RPMI7951 (cell line): Measurements from ENCODE around the gene TIAM1. TPM values are rescaled to one million over a fixed set of nuclear protein-coding genes. Genes with fewer than 3 reads are reported as not detected.

ENCODE experiments used
- DNase-seq: peaks from one replicate; pipeline ENCODE4 v3.0.0-alpha.2; 2012; ENCODE audit warnings: low read depth
- total RNA-seq: library from RNA; depleted of rRNA; stranded (reverse); fragments of >200 nt; shearing (Covaris generic); gene quantifications from 2 replicates; pipeline ENCODE4 v1.2.3, GENCODE V29; 2014

The TIAM1 gene
- total RNA-seq, 1 experiment from 2014 or later, result 3.5 TPM

DNA sequence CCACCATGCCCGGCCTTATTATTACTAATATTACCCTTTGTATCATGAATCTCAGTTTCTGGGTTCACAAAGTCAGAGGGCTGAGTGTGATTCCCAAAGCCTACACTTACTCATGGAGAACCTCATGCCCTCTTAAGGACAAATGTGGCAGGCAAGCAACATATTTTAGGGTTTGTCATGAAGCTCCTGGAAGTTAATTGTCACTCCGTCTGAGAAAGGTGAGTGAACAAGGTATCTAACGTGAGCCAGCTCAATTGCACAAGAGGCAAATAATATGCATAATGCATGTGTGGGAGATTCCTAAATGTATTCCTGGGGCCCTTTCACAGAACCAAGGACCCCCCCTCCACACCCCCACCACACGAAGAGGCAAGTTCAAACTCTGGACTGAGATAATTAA, 10.1 kb upstream of the TIAM1 start:
- no peak for DNase-seq

GRCh38 chr21:31352836-31353235, 8.8 kb upstream of the TIAM1 start:
- DNase-seq, result no peak

- DNase-seq, result peak; percentile 45
Observed at GRCh38 chr21:31351960-31352359, 7.9 kb upstream of the TIAM1 start.

- peak; percentile 91 for DNase-seq
Observed at GRCh38 chr21:31351438-31351837, 7.4 kb upstream of the TIAM1 start.

- DNase-seq, result peak; percentile 32
Observed at GRCh38 chr21:31349208-31349607, 5.1 kb upstream of the TIAM1 start.

DNA sequence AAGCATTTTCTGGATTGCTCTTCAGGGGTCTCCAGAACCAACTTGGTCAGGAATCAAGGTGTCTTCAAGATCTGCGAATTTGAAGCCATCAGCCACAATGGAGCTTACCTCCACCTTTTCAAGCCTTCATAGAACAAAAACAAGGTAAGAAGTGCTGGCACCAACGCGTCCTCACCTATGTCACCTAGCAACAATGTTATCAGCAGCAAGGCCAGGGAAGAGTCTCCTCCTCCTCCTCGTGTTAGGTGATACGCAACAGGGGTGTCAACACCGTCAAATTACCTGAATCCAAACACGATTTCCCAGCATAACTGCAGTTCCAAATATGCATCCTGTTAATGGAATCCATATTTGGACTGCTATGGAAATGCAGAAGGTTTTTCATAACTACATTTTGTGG, 4.1 kb upstream of the TIAM1 start:
- DNase-seq, result no peak

DNA sequence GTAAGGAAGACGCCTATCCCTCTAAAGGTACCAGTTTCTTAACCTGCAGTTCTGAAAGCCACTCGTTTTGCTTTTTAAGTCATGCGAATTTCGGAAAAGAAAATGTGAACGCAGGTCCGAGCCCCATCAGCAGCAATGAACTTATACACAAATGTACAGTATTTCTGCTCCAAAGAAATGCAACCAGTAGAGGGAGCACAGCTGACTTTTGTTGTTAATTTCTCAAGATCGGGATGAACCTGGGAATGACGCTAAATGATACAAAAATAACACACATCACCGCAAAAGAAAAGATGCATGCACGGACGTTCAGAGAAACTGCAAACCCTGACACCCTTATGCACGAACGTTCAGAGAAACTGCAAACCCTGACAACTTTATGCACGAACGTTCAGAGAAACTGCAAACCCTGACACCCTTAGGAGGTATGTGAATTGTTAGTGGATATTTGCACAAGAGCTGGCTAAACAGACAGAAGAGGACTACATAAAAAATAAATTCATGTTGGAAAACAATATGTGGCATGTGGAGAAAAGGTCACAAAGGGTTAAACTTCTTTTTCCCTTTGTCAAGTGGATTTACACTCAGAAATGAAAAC, 3.5 kb upstream of the TIAM1 start:
- peak; percentile 59 for DNase-seq

DNA sequence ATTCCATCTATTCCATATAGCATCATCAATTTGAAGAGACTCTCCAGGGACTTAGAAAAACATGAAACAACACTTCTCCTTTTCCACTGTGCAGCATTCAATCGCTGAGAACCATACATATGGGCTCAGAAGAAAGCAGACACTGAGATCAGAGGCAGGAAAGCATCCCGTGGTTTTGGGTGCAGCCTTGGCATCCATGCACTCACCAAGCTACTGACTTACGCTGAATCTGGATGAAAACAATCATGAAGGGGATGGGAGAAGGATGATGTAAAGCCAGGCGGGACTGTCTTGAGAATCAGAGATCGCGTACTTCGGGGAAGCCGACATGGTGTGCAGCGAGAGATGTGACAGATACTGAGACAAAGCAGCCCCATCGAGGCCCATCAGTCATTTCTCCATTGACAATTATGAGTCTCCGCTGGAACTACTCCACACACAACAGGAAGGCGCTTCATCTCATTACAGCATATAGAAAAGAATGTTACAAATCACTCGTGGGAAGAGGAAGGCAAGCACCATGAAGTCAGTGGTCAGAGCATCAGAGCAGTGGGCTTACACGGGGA, 2.3 kb upstream of the TIAM1 start:
- DNase-seq, result peak; percentile 10

- no peak for DNase-seq
Observed at GRCh38 chr21:31345136-31345535, 1.1 kb upstream of the TIAM1 start.

GRCh38 chr21:31343030-31343510, 991 bp downstream of the TIAM1 start:
- DNase-seq, result no peak

GRCh38 chr21:31342348-31342747, 1.7 kb downstream of the TIAM1 start:
- no peak for DNase-seq

- DNase-seq, result no peak
Observed at GRCh38 chr21:31340942-31341487, 3.0 kb downstream of the TIAM1 start.

- no peak for DNase-seq
Observed at GRCh38 chr21:31340514-31340913, 3.5 kb downstream of the TIAM1 start.

- no peak for DNase-seq
Observed at GRCh38 chr21:31339721-31340120, 4.3 kb downstream of the TIAM1 start.

- peak; percentile 15 for DNase-seq
Observed at GRCh38 chr21:31338908-31339368, 5.1 kb downstream of the TIAM1 start.

DNA sequence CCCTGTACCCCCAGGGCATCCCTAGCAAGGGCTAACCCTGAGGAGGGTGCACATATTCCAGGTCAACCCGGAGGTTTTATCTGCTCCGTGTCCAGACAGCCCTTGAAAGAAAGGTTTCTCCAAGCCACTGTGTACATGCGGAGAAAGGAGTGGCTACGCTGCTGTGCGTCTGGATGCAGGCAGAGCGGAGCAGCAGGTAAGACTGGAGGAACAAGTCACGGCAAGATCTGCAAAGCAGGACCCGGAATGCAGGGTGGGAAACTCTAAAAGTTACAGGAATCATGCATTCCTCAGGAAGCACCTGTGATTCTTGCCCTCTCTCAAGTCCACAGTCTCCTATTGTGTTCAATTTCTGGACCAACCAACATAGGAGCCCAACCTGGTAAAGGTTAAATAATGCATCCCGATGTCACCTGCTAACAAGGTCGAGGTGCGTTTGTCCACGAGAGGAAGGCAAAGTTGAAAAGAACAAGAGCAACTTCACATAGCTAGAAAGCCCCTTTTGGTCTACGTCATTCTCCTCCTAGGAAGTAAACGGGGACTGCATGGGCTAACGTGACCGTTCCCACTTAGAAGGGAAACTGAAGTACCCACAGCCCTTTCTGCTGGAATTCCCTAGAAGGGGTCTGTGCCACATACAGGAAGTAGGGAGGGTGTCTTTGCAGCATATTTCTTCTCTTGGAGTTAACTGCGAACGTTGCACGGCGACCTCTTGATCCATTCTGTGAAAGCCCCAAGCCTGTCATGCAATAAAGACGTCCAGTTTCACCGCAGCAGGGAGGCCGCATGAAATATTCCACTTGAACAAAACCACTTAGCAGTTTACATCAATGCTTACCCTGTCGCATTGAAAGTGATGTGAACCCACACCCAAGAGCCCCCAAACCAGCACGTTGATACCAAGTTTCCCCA, 5.8 kb downstream of the TIAM1 start:
- peak; percentile 18 for DNase-seq

DNA sequence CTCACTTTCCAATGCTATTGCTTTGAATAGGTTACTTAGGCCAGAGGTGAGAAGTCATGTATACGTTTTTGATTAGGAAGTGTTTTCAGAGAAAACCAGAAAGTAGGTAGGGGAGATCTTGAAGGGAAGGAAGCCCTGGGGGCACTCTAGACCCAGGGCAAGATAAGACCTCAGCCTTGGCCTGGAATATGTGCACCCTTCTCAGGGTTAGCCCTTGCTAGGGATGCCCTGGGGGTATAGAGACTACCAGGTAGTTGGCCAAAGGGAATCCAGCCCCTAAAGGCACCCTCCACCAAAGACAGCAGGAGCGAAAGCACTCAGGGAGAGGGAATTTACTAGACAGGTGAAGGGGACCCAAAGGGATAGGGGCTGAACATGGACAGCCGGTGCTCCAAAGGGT, 7.0 kb downstream of the TIAM1 start:
- DNase-seq, result no peak

- DNase-seq, result no peak
Observed at GRCh38 chr21:31336739-31337040, 7.4 kb downstream of the TIAM1 start.

- DNase-seq, result peak; percentile 95
Observed at GRCh38 chr21:31335957-31336738, 7.9 kb downstream of the TIAM1 start.

DNA sequence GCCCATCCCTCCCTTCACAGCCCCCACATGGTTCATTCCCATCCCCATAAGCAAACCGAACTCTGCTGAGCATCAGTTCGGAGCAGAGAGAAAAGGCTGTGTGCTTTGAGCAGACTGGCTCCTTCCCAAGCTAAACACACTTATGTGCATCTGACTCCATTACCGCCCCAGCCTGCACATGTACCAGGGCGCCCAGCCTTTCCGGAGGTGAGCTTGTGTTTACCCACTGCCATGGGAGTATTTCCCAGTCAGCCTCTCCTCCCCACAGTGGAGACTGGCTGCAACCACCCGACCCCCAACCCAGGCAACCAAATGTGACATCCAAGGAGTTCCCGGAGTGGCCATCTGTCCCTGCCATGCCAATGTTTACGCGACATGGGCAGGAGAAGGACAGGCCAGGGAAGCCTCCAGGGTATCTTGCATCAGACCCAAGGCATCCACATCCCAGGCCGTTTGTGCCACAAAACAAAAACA, 9.4 kb downstream of the TIAM1 start:
- DNase-seq, result peak; percentile 53

DNA sequence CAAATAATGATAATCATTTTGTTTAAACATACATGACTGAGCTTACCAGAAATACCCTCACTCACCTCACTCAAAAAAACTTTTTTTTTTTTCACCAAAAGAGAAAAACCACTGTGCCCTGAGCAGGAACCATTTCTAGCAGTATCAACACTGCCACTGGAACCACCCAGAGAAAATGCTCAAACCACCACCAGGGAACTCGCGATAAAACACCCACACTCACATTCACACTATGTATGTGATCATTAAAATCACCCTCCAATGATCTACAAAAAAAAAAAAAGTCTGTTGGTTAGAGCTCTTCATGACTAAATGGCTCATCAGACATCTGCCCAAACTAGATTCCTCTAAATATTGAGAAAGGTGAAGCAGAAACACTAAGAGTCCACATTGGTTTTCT, 11.5 kb downstream of the TIAM1 start:
- DNase-seq, result no peak

GRCh38 chr21:31331231-31331630, 12.8 kb downstream of the TIAM1 start:
- no peak for DNase-seq
